GM12878 (cell line): Measurements from ENCODE around the gene RASGRP3. TPM values are rescaled to one million over a fixed set of nuclear protein-coding genes. Genes with fewer than 3 reads are reported as not detected.

Source experiments
- ATAC-seq: fragments of 200-7000 bp; cut with Tn5 transposase; 3 replicates; pipeline ENCODE4 v1.9.1; 2020; ENCODE audit warnings: mild to moderate bottlenecking, moderate library complexity
- BruUV-seq: library from RNA; stranded (reverse); fragments of 400-500 nt; replicated peaks from 2 replicates; lab custom pipeline; 2021; lab: Mats Ljungman, UMichigan
- CTCF ChIA-PET: fragments of 300-600 bp; sonication (Branson Sonifier 250); formaldehyde crosslinking; extraction: SDS; loops from one replicate; lab custom pipeline; 2021; ENCODE audit warnings: inconsistent platforms; lab: Yijun Ruan, JAX
- POLR2A ChIA-PET: fragments of 350-600 bp; formaldehyde crosslinking; extraction: SDS; loops from one replicate; lab custom pipeline; 2021; ENCODE audit warnings: inconsistent platforms; lab: Charles Lee
- RAD21 ChIA-PET: fragments of 300-600 bp; sonication (Branson Sonifier 250); formaldehyde crosslinking; loops from one replicate; lab custom pipeline; 2023; ENCODE audit warnings: antibody characterized with exemption; ENCODE audit not compliant: unreplicated experiment; lab: Charles Lee
- SMC1A ChIA-PET: fragments of 300-600 bp; sonication (Branson Sonifier 250); formaldehyde crosslinking; loops from one replicate; lab custom pipeline; 2023; ENCODE audit not compliant: unreplicated experiment, uncharacterized antibody; lab: Charles Lee
- DNase-seq: peaks from one replicate; pipeline ENCODE4 v3.0.0-alpha.2; 2011; ENCODE audit warnings: low read depth, low spot score
- FAIRE-seq: peaks from 3 replicates; lab custom pipeline; 2011; peaks lifted over from hg19 to GRCh38; lab: Jason Lieb, UNC
- H2AFZ ChIP-seq: 2 replicates; pipeline ENCODE4 v1.6.0; 2011; ENCODE audit warnings: low read depth, low read length, control low read depth; ENCODE audit not compliant: control insufficient read depth
- H3K27ac ChIP-seq: 2 replicates; pipeline ENCODE4 v1.5.1; 2011; ENCODE audit warnings: control low read depth; ENCODE audit not compliant: control insufficient read depth, insufficient read depth
- H3K27me3 ChIP-seq, 2 experiments: replicated peaks in 1 of 2; 2 replicates each; pipeline versions ENCODE4 v1.6.0 to v1.6.1; 2011; ENCODE audit warnings: low read length in 1 of 2; ENCODE audit not compliant: control insufficient read depth in 2 of 2, insufficient read depth in 2 of 2
- H3K36me3 ChIP-seq, 2 experiments: 2 replicates each; pipeline ENCODE4 v1.5.1; 2011; ENCODE audit warnings: low read length in 1 of 2; ENCODE audit not compliant: control insufficient read depth in 2 of 2, insufficient read depth in 2 of 2
- H3K4me1 ChIP-seq: 2 replicates; pipeline ENCODE4 v1.6.1; 2011; ENCODE audit warnings: mild to moderate bottlenecking, low read length, moderate library complexity, mixed read lengths; ENCODE audit not compliant: control insufficient read depth, insufficient read depth
- H3K4me2 ChIP-seq: 2 replicates; pipeline ENCODE4 v1.6.0; 2011; ENCODE audit warnings: control low read depth; ENCODE audit not compliant: control insufficient read depth, insufficient read depth
- H3K4me3 ChIP-seq: fragments of 200-600 bp; sonication (generic); 2 replicates; pipeline ENCODE4 v1.5.1; 2016
- H3K79me2 ChIP-seq: 2 replicates; pipeline ENCODE4 v1.6.0; 2011; ENCODE audit warnings: low read length; ENCODE audit not compliant: control insufficient read depth, insufficient read depth
- H3K9ac ChIP-seq: 2 replicates; pipeline ENCODE4 v1.8.0; 2011; ENCODE audit warnings: low read length, control low read depth, mixed read lengths; ENCODE audit not compliant: control insufficient read depth, insufficient read depth
- H3K9me3 ChIP-seq: replicated peaks from 3 replicates; pipeline ENCODE4 v1.5.1; 2011; ENCODE audit warnings: mild to moderate bottlenecking, low read length; ENCODE audit not compliant: control insufficient read depth, insufficient read depth
- H4K20me1 ChIP-seq: 2 replicates; pipeline ENCODE4 v1.6.0; 2011; ENCODE audit not compliant: control insufficient read depth, insufficient read depth
- CHD4 ChIP-seq: fragments of 200-600 bp; sonication (generic); IDR thresholded peaks from 2 replicates; pipeline ENCODE4 v1.6.1; 2016; ENCODE audit warnings: mild to moderate bottlenecking
- CREB1 ChIP-seq: IDR thresholded peaks from 2 replicates; pipeline ENCODE4 v1.6.1; 2012; ENCODE audit warnings: low read depth, mild to moderate bottlenecking, inconsistent platforms
- ESRRA ChIP-seq: IDR thresholded peaks from 2 replicates; pipeline ENCODE4 v1.6.1; 2012; ENCODE audit warnings: mild to moderate bottlenecking, low read length, improper control_type of control experiment
- FOXK2 ChIP-seq: fragments of 450-650 bp; IDR thresholded peaks from 2 replicates; pipeline ENCODE4 v1.6.1; 2017; ENCODE audit warnings: mild to moderate bottlenecking, moderate library complexity
- HCFC1 ChIP-seq: fragments of 150-350 bp; IDR thresholded peaks from 2 replicates; pipeline ENCODE4 v1.6.1; 2014; ENCODE audit warnings: low read length
- JUNB ChIP-seq: IDR thresholded peaks from 2 replicates; pipeline ENCODE4 v1.6.1; 2016; ENCODE audit warnings: antibody characterized with exemption, mild to moderate bottlenecking
- MEF2B ChIP-seq: fragments of 450-650 bp; IDR thresholded peaks from 2 replicates; pipeline ENCODE4 v1.6.1; 2018; ENCODE audit warnings: mild to moderate bottlenecking, moderate library complexity; ENCODE audit not compliant: partially characterized antibody, poor library complexity, severe bottlenecking
- NFYA ChIP-seq: IDR thresholded peaks from 2 replicates; pipeline ENCODE4 v1.6.1; 2011; ENCODE audit warnings: low read depth, mild to moderate bottlenecking, low read length, improper control_type of control experiment, borderline replicate concordance
- PAX5 ChIP-seq: IDR thresholded peaks from 2 replicates; pipeline ENCODE4 v1.6.1; 2011; ENCODE audit warnings: low read depth, low read length, borderline replicate concordance
- POLR2AphosphoS2 ChIP-seq: IDR thresholded peaks from 2 replicates; pipeline ENCODE4 v1.6.1; 2011; ENCODE audit warnings: low read depth, mild to moderate bottlenecking, low read length, improper control_type of control experiment, moderate library complexity
- SMAD5 ChIP-seq: IDR thresholded peaks from 2 replicates; pipeline ENCODE4 v1.6.1; 2016; ENCODE audit warnings: antibody characterized with exemption, low read depth
- SP1 ChIP-seq: IDR thresholded peaks from one replicate; pipeline ENCODE4 v1.6.1; 2011; ENCODE audit warnings: low read depth, low read length
- SPI1 ChIP-seq: IDR thresholded peaks from 2 replicates; pipeline ENCODE4 v1.6.1; 2011; ENCODE audit warnings: low read depth, mild to moderate bottlenecking, low read length, moderate library complexity, borderline replicate concordance; ENCODE audit not compliant: insufficient read depth
- SREBF1 ChIP-seq: IDR thresholded peaks from 2 replicates; pipeline ENCODE4 v1.6.1; 2012; ENCODE audit warnings: mild to moderate bottlenecking, low read length
- ZBTB4 ChIP-seq: fragments of 450-650 bp; formaldehyde crosslinking; IDR thresholded peaks from 2 replicates; pipeline ENCODE4 v1.4.0; 2022; ENCODE audit warnings: mild to moderate bottlenecking, moderate library complexity
- ZNF207 ChIP-seq: fragments of 450-650 bp; IDR thresholded peaks from 2 replicates; pipeline ENCODE4 v1.6.1; 2014; ENCODE audit warnings: antibody characterized with exemption, mild to moderate bottlenecking, borderline replicate concordance
- ZNF622 ChIP-seq: fragments of 450-650 bp; IDR thresholded peaks from 2 replicates; pipeline ENCODE4 v1.6.1; 2017; ENCODE audit warnings: mild to moderate bottlenecking, inconsistent platforms
- ZZZ3 ChIP-seq: IDR thresholded peaks from 2 replicates; pipeline ENCODE4 v1.6.1; 2011; ENCODE audit warnings: low read depth; ENCODE audit not compliant: control insufficient read depth, insufficient read length
- WGBS: methylation state at CpG from one replicate; pipeline ENCODE4 v1.1.6; 2016; ENCODE audit warnings: low lambda C conversion rate; ENCODE audit not compliant: insufficient replicate concordance, insufficient coverage; ENCODE audit errors: missing lambda C conversion rate; 5-methylcytosine and 5-hydroxymethylcytosine counted together
- in situ Hi-C: fragments of 300-500 bp; cut with MboI; formaldehyde crosslinking; loops from 9 replicates; pipeline ENCODE4 v1.14.3; 2018; ENCODE audit warnings: mixed read lengths
- intact Hi-C: fragments of 100-400 bp; cut with micrococcal nuclease; formaldehyde crosslinking; loops from one replicate; pipeline ENCODE4 v1.14.2; 2022; ENCODE audit not compliant: unreplicated experiment
- polyA plus RNA-seq, 11 experiments: library from polyadenylated mRNA; depleted of rRNA in 4 of 11; unstranded in 6 of 11; stranded (reverse) in 5 of 11; fragments of >200 nt; fragmentation: Nextera tagmentation in 4 of 11; fragmentation: Illumina TruSeq in 1 of 11; extraction: Ambion mirVana in 4 of 11; extraction: Trizol in 1 of 11; gene quantifications; 1 replicate in 1 of 11; 2 replicates in 10 of 11; pipeline versions ENCODE4 v1.2.1 to v1.2.3, GENCODE V29; 2011 to 2016; ENCODE audit warnings: inconsistent platforms in 2 of 11, missing spikeins in 2 of 11, low read depth in 1 of 11
- total RNA-seq, 4 experiments: library from RNA; depleted of rRNA in 3 of 4; stranded (reverse); fragments of >200 nt in 3 of 4; fragmentation: Illumina TruSeq in 1 of 4; extraction: Trizol in 1 of 4; gene quantifications; 2 replicates each; pipeline versions ENCODE4 v1.2.1 to v1.2.3, GENCODE V29; 2013 to 2021
- TF ChIP-seq, protein P1 (sequence below): fragments of 450-650 bp; IDR thresholded peaks from 2 replicates; pipeline ENCODE4 v1.6.1; 2017; ENCODE audit warnings: mild to moderate bottlenecking, low read depth, inconsistent platforms; ENCODE audit not compliant: poor library complexity, severe bottlenecking

The RASGRP3 gene
- total and polyA plus RNA-seq, 10 of the 15 experiments (the other 5 are each of a cell fraction or from before 2014, with no cell fraction given): 31.6 to 106 (median 64.7) TPM

GRCh38 chr2:33599175-33599942 lies 122.9 kb downstream of the RASGRP3 start, which contains the start of gene FAM98A:
Gene FAM98A, minus strand, starts transcription at chr2:33599299. Its CDS starts 78 bp downstream, at chr2:33599221.
- under 1% methylated on average over 55 of the region's 56 CpGs for WGBS
- ATAC-seq (peak; percentile 92), DNase-seq (peak; percentile 96), FAIRE-seq (peak; percentile 95)
- Histone ChIP-seq H3K4me2 (peak within 1 kb of the TSS; percentile 49), H4K20me1 (no peaks in the 10 kb centered on the region), H3K27ac (peak within 1 kb of the TSS; percentile 96), H3K4me3 (peak within 1 kb of the TSS; percentile 94), H3K27me3 (no peaks in the 10 kb centered on the region), H3K9ac (peak within 1 kb of the TSS; percentile 87), H3K79me2 (peaks cover 46% of the 10 kb centered on the region), H3K36me3 (0 out of 4 replicates have a peak, but pooled peaks cover 0 to 3% of the 10 kb centered on the region in 2 experiments), H3K9me3 (no peaks in the 10 kb centered on the region), H2AFZ (peak within 1 kb of the TSS; percentile 97), H3K4me1 (no peaks in the 10 kb centered on the region)
- RAD21 ChIA-PET: interaction anchor here (0.8 to 2.8 kb wide), 11 partner anchors 16 to 1433 kb away, joined by 3 to 26 read pairs (median 3); partner anchors contain the start of gene SLC30A6
- POLR2A ChIA-PET: interaction anchor here (1.0 to 2.2 kb wide), 5 partner anchors 13 to 123 kb away, joined by 3 to 22 read pairs (median 3); partner anchors contain the start of gene RASGRP3
- SMC1A ChIA-PET: interaction anchor here (0.8 to 2.4 kb wide), 15 partner anchors 9 to 473 kb away, joined by 3 to 24 read pairs (median 3); partner anchors contain the start of gene RASGRP3
- CTCF ChIA-PET: interaction anchor here (0.9 to 2.8 kb wide), 10 partner anchors 8 to 186 kb away, joined by 3 to 34 read pairs (median 4); partner anchors contain the start of gene RASGRP3
- intact Hi-C loops (loop anchor here (5.0 kb wide), 1 partner anchor 122 kb away; the partner anchor contains the start of gene RASGRP3), in situ Hi-C loops (loop anchor here (25.0 kb wide), 1 partner anchor 837 kb away; no protein-coding TSS in a partner anchor)
- TSS peak; percentile 82 for BruUV-seq
- TF ChIP-seq ZZZ3: no peak
- no peak for TF ChIP-seq NFYA
- TF ChIP-seq, protein P1, sequence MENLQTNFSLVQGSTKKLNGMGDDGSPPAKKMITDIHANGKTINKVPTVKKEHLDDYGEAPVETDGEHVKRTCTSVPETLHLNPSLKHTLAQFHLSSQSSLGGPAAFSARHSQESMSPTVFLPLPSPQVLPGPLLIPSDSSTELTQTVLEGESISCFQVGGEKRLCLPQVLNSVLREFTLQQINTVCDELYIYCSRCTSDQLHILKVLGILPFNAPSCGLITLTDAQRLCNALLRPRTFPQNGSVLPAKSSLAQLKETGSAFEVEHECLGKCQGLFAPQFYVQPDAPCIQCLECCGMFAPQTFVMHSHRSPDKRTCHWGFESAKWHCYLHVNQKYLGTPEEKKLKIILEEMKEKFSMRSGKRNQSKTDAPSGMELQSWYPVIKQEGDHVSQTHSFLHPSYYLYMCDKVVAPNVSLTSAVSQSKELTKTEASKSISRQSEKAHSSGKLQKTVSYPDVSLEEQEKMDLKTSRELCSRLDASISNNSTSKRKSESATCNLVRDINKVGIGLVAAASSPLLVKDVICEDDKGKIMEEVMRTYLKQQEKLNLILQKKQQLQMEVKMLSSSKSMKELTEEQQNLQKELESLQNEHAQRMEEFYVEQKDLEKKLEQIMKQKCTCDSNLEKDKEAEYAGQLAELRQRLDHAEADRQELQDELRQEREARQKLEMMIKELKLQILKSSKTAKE: no peak
- no peak for TF ChIP-seq JUNB
- TF ChIP-seq SPI1: no peak
- TF ChIP-seq PAX5: no peak
- no peak for TF ChIP-seq ZNF622
- TF ChIP-seq SREBF1: no peak
- no peak for TF ChIP-seq ZNF207
- TF ChIP-seq FOXK2: no peak
- TF ChIP-seq SP1: no peak
- TF ChIP-seq SMAD5: peak; percentile 47; the same call in 1 of the 2 replicates
- TF ChIP-seq ZBTB4 (CRISPR knock-in tag): no peak
- TF ChIP-seq HCFC1: peak; percentile 64
- no peak for TF ChIP-seq MEF2B
- no peak for TF ChIP-seq CHD4
- no peak for TF ChIP-seq ESRRA
- TF ChIP-seq CREB1: 0 out of 2 replicates have a peak, but pooled peaks have one; percentile 11
- no peak for TF ChIP-seq POLR2AphosphoS2
